Femur (tissue), 1 donor: Measurements from ENCODE around the gene PPM1H.

Source experiments
- DNase-seq: peaks from one replicate; pipeline ENCODE4 v3.0.0-alpha.2; 2017

PPM1H gene

DNA sequence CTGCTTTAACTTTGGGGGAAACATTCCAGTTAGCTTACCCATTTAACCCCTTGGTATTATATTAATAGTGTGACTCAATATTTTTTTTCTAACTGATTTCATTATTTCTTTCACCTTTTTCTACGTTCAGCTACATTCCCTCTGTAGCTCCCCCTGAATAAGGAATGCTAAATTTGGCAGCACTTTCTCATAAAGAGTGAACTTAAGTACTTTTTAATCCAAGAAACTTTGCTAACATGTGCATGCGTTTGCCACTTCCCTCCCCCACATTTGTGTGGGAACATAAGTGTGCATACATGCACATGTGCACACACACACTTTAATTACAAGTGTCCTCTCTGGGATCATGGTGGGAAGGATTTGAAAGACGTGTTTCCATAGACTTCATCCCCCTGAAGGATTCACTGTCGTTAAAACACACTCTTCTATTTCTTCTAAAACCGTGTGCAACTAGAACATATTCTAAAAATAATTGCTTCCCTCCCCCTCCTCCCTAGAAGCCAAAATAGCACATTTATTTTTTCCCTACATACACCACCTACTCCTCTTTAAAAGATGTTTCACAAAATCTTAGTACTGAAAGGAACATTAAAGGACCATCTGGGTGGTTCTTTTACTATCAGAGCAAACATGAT, 142.6 kb downstream of the PPM1H start:
- no peak for DNase-seq

DNA sequence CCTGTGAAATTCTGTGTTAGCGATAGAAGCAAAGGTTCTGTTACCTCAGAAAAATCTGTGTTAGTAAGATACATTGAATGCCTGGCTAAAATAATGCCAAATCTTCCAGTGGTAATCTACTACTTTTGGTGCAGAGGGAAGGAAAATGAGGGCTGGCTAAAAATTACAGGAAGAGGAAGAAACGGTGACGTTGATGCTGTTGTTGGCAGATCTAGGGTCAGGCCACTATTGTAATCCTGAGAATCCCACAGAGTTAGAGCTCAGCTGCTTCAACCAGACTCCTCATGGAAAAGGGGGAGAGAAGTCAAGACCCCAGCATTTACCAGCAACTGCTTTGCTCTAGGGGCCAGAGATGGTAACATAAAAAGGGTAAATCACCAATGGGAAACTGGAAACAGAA, 145.1 kb downstream of the PPM1H start:
- DNase-seq: no peak

DNA sequence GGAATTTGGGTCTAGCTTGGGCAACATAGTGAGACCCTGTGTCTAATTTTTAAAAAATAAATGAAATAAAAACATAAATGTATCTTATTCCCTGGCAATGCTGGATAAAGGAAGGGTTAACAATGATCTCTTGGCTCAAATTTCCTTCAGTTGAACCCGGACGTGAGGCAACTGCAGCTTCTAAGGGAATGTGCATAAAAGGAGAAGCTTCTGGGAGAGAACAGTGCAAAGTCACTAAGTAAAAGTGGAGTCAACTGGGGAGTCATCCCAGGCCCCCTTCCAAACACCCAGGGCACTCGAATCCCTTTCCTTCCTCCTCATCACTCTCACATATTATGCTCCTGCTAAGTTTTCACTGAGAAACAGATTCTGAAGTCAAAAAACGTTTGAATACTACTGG, 147.3 kb downstream of the PPM1H start:
- no peak for DNase-seq

DNA sequence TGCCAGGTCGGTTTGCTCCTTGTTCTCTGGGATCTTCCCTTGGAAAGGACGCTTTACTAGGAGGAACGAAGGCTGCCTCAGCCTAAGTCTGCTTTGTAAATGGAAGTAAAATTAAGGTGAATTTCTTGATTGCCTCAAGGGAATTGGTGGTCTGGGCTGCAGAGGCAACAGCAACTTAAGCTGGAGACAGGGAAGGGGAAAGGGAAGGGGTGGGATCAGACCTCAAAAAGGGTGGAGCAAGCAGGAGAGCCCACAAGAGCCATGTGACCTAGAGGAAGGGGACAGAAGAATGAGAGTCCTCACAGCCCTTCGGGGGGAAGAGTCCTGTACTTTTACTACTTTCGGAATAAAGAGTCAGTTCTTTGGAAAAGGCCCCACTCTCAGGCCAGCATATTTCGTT, 147.9 kb downstream of the PPM1H start:
- no peak for DNase-seq

- peak; percentile 69 for DNase-seq
Observed at GRCh38 chr12:62785941-62786559, 148.9 kb downstream of the PPM1H start.

DNA sequence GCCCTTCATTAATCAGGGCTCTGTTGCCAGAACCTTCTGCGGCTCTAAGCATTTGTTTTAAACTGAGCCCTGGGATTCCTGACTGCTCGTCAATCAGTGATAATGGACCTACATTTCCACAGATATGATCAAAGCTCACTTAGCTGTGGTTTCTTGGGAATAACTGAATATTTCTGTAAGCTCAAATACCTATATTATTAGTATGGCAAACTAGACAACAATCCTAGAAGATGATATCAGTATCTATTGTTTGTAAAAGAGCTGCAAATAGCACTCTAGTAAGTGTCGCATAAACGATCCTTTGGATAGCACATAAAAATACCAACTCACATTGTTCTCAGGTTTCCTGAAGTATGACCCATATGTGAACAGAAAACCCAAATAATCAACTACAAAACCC, 150.4 kb downstream of the PPM1H start:
- no peak for DNase-seq

DNA sequence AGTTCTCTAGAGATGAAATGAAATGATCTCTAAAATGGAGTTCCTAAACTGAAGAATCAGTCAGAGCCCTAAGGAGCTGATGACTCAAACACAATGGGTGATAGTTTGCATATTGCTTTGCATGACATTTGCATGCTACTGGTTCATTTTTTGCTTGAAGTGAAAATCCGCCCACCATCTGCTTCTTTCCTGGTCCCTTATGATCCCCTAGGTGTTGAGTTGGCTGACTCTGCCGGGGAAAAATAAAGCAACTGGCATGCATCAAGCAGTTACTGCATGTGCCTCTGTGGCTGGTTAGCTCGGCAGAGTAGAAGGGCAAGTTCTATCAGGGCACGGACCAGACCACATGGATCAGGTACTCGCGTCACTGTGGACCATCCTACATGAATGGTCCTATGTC, 151.1 kb downstream of the PPM1H start:
- DNase-seq: no peak

GRCh38 chr12:62781136-62781880, 153.6 kb downstream of the PPM1H start:
- DNase-seq: no peak

DNA sequence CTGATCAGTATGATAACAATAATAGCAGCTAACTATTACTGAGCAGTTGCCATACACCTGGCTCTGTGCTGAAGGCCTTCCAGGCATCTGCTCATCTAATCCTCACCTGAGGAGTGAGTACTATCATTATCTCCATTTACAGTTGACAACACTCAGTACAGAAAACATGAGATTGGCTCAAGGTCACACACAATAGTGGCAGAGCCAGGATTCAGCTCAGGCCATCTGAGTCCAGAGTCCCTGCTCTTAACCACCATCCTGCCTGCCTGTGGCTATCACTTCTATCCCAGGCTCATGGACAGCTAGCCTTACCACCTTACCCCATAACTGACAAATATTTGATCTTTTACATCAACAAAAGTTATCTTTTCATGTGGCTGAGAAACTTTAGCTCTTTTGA, 155.5 kb downstream of the PPM1H start:
- no peak for DNase-seq

- no peak for DNase-seq
Observed at GRCh38 chr12:62778187-62778586, 156.8 kb downstream of the PPM1H start.

DNA sequence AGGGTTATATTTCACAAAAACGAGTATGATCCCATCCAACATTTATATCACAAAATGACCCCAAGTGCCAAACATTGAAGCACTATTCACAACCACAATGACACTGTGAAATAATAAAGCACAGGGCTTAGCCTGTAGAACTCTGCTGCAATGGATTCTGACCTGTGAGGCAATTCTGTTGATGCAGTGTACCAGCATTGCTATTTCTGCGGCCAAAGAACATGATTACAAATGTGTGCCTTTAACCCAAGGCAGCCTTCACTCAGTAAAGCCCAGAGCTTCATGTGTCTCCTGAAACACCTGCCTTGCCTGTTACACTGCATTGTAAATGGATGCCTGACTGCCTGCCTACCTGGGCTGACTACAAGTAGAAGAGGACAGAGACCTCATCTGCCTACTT, 158.0 kb downstream of the PPM1H start:
- no peak for DNase-seq

GRCh38 chr12:62776575-62776974, 158.4 kb downstream of the PPM1H start:
- DNase-seq: no peak

DNA sequence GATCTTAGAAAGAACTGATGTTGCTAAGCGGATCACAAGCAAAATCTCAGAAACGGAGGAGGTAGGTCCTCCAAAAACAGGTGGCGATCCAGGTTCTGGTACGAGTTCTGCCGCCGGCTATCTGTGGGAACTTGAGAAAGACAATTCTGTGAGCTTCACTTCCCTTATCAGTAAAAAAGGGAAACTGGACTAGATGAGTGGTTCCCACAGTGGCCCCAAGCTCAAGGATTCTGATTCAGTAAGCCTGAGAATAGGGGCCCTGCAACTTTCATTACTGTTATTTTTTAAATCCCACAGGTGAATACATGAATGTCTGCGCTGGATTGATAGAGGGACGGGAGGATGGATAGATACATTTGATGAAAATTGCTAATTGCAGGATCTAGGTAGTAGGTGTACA, 160.2 kb downstream of the PPM1H start:
- DNase-seq: no peak

GRCh38 chr12:62772416-62772955, 162.5 kb downstream of the PPM1H start:
- no peak for DNase-seq

- no peak for DNase-seq
Observed at GRCh38 chr12:62771828-62772227, 163.1 kb downstream of the PPM1H start.

- DNase-seq: no peak
Observed at GRCh38 chr12:62770381-62770780, 164.6 kb downstream of the PPM1H start.

- DNase-seq: no peak
Observed at GRCh38 chr12:62769076-62769619, 165.8 kb downstream of the PPM1H start.

- DNase-seq: no peak
Observed at GRCh38 chr12:62767946-62768345, 167.0 kb downstream of the PPM1H start.

DNA sequence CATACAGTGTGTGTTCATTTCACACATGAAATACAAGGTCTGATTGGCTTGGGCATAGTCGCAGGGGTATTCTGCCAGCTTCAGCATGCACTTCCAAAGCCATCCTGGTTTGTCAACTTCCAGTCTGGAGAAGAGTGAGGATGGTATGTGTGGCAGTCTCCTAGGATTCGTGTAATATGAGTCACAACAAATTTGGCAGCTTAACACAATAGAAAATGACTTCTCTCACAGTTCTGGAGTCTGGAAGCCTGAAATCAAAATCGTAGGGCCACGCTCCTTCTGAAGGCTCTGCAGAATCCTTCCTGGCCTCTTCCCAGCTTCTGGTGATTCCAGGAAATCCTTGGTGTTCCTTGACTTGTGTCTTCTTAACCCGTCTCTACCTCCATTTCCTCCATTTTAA, 167.5 kb downstream of the PPM1H start:
- DNase-seq: no peak

- DNase-seq: no peak
Observed at GRCh38 chr12:62766496-62766895, 168.5 kb downstream of the PPM1H start.

- no peak for DNase-seq
Observed at GRCh38 chr12:62763861-62764645, 170.9 kb downstream of the PPM1H start.

DNA sequence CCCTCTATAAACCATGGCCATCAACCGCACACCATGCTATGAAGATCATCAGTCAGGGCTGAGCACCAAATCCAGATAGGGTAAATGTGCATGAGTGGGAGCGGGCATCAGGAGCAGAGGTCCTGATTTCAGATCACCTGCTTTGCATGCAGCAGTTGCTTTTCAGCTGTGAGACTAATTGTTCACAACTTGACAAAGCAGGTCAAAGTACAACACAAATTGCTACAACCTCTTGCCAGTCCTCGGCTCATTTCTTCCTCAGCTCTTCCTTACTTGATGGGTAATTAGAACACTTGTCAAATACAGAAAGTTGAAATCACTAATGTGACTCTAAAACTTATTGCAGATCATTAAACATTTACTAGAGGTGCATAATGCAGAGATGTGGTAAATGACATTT, 171.6 kb downstream of the PPM1H start:
- DNase-seq: no peak

DNA sequence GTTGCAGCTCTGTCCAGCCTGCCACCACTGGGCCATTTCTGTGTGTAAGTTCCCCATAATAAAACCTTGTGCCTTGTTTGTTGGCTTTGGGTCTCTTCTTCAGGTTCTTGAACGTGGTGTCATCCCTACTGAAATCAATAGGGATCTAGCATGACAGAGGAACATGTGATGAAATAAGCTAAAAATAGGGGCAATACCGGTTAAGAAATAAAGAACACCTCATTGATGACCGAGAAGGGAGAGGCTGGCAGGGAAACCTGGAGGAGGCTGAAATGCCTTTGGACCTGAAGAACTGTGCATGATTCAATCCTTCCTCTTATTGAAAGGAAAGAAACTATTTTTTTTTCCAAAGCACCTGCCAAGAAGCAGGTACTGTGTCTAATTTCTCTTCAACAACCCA, 172.3 kb downstream of the PPM1H start:
- DNase-seq: no peak
